Karpas-422 (cell line): ENCODE results near the gene SYNGR3. TPM values are rescaled to one million over a fixed set of nuclear protein-coding genes. Genes with fewer than 3 reads are reported as not detected.

ENCODE experiments used
- DNase-seq: peaks from one replicate; pipeline ENCODE4 v3.0.0-alpha.2; 2015
- H2AFZ ChIP-seq: fragments of 200-600 bp; sonication (generic); 2 replicates; pipeline ENCODE4 v1.6.1; 2014; ENCODE audit warnings: antibody characterized with exemption, low read length, mixed read lengths
- H3K27ac ChIP-seq: fragments of 200-600 bp; sonication (generic); 2 replicates; pipeline ENCODE4 v1.5.1; 2014; ENCODE audit warnings: mild to moderate bottlenecking, low read length, moderate library complexity
- H3K27me3 ChIP-seq: fragments of 200-600 bp; sonication (generic); 2 replicates; pipeline ENCODE4 v1.6.1; 2014; ENCODE audit warnings: low read length, mixed read lengths
- H3K36me3 ChIP-seq: fragments of 200-600 bp; sonication (generic); 2 replicates; pipeline ENCODE4 v1.6.1; 2014; ENCODE audit warnings: low read length, mixed read lengths; ENCODE audit not compliant: insufficient read depth
- H3K4me1 ChIP-seq: fragments of 200-600 bp; sonication (generic); 2 replicates; pipeline ENCODE4 v1.6.1; 2014; ENCODE audit warnings: mild to moderate bottlenecking, low read length, mixed read lengths
- H3K4me2 ChIP-seq: fragments of 200-600 bp; sonication (generic); 2 replicates; pipeline ENCODE4 v1.6.1; 2014; ENCODE audit warnings: low read length, low read depth, mild to moderate bottlenecking; ENCODE audit not compliant: poor library complexity, severe bottlenecking
- H3K4me3 ChIP-seq: fragments of 200-600 bp; sonication (generic); 2 replicates; pipeline ENCODE4 v1.5.1; 2014; ENCODE audit warnings: mild to moderate bottlenecking, antibody characterized with exemption, low read length, mixed read lengths
- H3K79me2 ChIP-seq: fragments of 200-600 bp; sonication (generic); 2 replicates; pipeline ENCODE4 v1.6.1; 2014; ENCODE audit warnings: mild to moderate bottlenecking, low read length, mixed read lengths
- H3K9ac ChIP-seq: fragments of 200-600 bp; sonication (generic); 2 replicates; pipeline ENCODE4 v1.6.0; 2014; ENCODE audit warnings: low read length
- H3K9me2 ChIP-seq: fragments of 200-600 bp; sonication (generic), shearing (Covaris generic); replicated peaks from 2 replicates; pipeline ENCODE4 v1.6.0; 2014; ENCODE audit warnings: mild to moderate bottlenecking, low read length, moderate library complexity; ENCODE audit not compliant: insufficient read depth
- H3K9me3 ChIP-seq: fragments of 300-700, 200-600 bp; sonication (generic); 2 replicates; pipeline ENCODE4 v1.6.1; 2014; ENCODE audit warnings: low read length, mixed read lengths
- H4K20me1 ChIP-seq: fragments of 200-600 bp; sonication (generic); 2 replicates; pipeline ENCODE4 v1.6.1; 2014; ENCODE audit warnings: mild to moderate bottlenecking, antibody characterized with exemption, low read length, low read depth; ENCODE audit not compliant: insufficient read depth
- total RNA-seq: library from RNA; depleted of rRNA; stranded (reverse); fragments of >200 nt; shearing (Covaris generic); gene quantifications from 2 replicates; pipeline ENCODE4 v1.2.3, GENCODE V29; 2014; ENCODE audit warnings: low replicate concordance

SYNGR3 gene
- total RNA-seq, 1 experiment from 2014 or later: 5.3 TPM

DNA sequence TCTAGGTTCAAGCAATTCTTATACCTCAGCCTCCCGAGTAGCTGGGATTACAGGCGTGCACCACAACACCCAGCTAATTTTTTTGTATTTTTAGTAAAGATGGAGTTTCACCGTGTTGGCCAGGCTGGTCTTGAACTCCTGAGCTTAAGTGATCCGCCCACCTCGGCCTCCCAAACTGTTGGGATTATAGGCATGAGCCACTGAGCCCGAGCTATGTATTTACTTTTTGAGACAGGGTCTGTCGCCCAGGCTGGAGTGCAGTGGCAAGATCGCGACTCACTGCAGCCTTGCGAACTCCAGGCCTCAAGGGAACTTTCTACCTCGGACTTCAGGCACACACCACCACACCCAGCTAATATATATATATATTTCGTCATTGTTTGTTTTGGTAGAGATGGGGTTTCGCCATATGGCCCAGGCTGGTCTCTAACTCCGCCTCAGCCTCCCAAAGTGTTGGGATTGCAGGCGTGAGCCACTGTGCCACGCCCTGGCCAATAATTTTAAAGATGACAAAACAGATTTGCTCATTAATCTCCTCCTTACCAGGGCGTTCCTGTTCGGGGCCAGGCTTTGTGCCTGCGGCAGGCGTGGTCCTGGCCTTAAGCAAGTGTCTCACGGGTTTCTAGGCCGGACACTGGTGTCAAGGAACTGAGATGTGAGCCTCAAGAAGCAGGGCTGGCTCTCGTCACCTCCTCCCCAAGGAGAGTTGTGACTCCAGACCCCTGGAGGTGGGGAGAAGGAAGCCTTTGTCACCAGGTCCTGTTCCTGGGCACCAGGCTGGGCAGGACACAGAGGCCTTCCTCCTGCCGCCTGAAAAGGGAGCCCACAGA lies 25.6 kb downstream of the SYNGR3 start:
- no peak overlapping the region for H3K9ac ChIP-seq
- H3K4me1 ChIP-seq: peaks cover 6% of the 10 kb centered on the region
- no peak overlapping the region for H3K4me2 ChIP-seq

DNA sequence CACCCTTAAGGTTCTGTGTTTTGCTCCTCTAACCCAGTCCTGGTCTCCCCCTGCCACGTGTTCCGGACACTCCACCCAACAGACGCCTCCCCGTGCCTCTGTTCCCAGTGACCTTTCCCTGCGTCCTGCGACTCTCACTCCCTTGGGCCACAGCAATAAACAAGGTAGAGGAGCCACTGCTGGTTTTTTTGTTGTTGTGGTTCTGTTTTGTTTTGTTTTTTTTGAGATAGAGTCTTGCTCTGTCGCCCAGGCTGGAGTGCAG lies 26.1 kb downstream of the SYNGR3 start:
- DNase-seq: no peak
- Histone ChIP-seq H3K9ac (no peak overlapping the region), H3K4me3 (no peak overlapping the region), H3K36me3 (no peaks in the 10 kb centered on the region), H2AFZ (no peak overlapping the region), H4K20me1 (no peaks in the 10 kb centered on the region), H3K9me2 (no peaks in the 10 kb centered on the region), H3K27ac (no peak overlapping the region), H3K4me1 (peaks cover under 1% of the 10 kb centered on the region), H3K27me3 (no peaks in the 10 kb centered on the region), H3K9me3 (no peaks in the 10 kb centered on the region), H3K79me2 (no peaks in the 10 kb centered on the region), H3K4me2 (no peak overlapping the region)

More for the DNA sequence above, 25.6 kb downstream of the SYNGR3 start:
- Histone ChIP-seq H3K79me2 (peaks cover 5% of the 10 kb centered on the region), H4K20me1 (no peaks in the 10 kb centered on the region), H3K27ac (no peak overlapping the region), H3K4me3 (no peak overlapping the region), H3K27me3 (no peaks in the 10 kb centered on the region), H3K9me2 (no peaks in the 10 kb centered on the region), H2AFZ (no peak overlapping the region), H3K9me3 (no peaks in the 10 kb centered on the region), H3K36me3 (no peaks in the 10 kb centered on the region)
- no peak for DNase-seq

DNA sequence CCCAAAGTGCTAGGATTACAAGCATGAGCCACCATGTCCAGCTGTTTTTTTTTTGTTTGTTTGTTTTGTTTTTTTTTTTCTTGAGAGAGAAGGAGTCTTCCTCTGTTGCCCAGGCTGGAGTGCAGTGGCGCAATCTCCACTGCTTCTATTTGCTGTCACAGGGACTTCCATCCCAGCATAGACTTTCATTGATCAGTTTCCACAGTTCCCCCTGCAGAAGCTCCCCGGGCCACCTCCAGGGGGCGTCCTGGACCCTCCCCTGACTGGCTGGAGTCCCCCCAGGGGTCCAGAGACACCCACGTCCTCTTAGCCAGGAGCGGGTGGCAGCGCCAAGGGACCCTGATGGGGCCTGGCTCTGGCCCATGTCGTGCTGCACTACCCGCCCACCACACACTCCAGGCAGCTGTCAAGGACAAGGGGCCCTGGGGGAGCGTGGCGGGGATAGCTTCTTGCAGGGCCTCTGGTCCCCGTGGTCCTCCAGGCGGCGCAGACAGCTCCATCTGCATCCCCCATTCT lies 26.7 kb downstream of the SYNGR3 start:
- Histone ChIP-seq H3K36me3 (no peaks in the 10 kb centered on the region), H4K20me1 (no peaks in the 10 kb centered on the region), H3K9me2 (no peaks in the 10 kb centered on the region), H3K79me2 (no peaks in the 10 kb centered on the region), H3K27me3 (no peaks in the 10 kb centered on the region), H2AFZ (no peak overlapping the region), H3K9me3 (no peaks in the 10 kb centered on the region), H3K4me1 (no peaks in the 10 kb centered on the region), H3K4me2 (no peak overlapping the region), H3K4me3 (no peak overlapping the region), H3K9ac (no peak overlapping the region), H3K27ac (no peak overlapping the region)
- DNase-seq: peak; percentile 63

DNA sequence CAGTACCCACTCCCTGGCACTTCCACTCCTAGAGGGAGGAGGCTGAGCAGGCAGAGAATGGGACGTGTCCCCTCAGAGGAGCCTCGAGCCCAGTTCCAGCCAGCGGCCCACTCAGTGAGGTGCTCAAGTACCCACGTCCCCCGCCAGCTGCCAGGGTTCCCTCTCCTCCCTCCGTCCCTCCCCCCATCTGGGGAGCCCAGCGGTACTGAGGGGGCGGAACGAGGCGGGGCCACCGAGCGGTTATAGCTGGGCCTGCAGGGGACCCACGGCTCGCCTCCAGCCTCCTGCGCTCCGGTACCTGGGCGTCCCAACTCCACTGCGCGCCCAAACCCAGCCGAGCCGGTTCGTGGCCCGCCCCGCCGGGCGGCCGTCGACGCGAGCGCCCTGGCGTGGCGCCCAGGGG lies 29.7 kb downstream of the SYNGR3 start, which contains the start of gene NPW:
Gene NPW, plus strand, starts transcription at position 268 of the 403 bp plus-strand sequence.
- H3K9me3 ChIP-seq: no peaks in the 10 kb centered on the region
- H2AFZ ChIP-seq: no peak within 1 kb of the TSS
- H3K79me2 ChIP-seq: no peaks in the 10 kb centered on the region
- peaks cover 7% of the 10 kb centered on the region for H3K4me1 ChIP-seq
- H3K36me3 ChIP-seq: no peaks in the 10 kb centered on the region
- DNase-seq: peak; percentile 65
- H3K4me3 ChIP-seq: no peak within 1 kb of the TSS
- H4K20me1 ChIP-seq: no peaks in the 10 kb centered on the region
- no peak within 1 kb of the TSS for H3K27ac ChIP-seq
- no peaks in the 10 kb centered on the region for H3K9me2 ChIP-seq
- H3K27me3 ChIP-seq: no peaks in the 10 kb centered on the region
- no peak within 1 kb of the TSS for H3K9ac ChIP-seq
- H3K4me2 ChIP-seq: no peak within 1 kb of the TSS

DNA sequence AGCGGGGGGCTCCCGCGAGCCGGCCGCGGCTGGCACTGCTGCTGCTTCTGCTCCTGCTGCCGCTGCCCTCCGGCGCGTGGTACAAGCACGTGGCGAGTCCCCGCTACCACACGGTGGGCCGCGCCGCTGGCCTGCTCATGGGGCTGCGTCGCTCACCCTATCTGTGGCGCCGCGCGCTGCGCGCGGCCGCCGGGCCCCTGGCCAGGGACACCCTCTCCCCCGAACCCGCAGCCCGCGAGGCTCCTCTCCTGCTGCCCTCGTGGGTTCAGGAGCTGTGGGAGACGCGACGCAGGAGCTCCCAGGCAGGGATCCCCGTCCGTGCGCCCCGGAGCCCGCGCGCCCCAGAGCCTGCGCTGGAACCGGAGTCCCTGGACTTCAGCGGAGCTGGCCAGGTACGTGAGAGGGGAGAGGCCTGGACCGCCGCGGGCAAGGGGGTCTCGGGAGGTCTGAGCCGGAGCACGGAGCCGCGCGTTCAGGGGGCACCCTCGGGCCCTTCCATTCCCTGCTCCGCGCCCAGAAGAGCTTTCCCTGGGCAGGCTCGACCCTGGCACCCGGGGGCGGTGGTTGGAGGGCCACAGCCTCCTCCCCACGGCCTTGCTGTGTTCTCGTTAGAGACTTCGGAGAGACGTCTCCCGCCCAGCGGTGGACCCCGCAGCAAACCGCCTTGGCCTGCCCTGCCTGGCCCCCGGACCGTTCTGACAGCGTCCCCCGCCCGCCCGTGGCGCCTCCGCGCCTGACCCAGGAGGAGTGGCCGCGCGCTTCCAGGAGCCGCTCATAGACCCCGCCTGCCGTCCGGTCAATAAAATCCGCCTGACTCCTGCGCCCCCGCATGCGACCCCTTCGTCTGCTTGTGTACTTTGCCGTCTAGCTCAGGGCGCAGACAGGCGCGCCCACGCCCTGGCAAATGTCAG lies 30.4 kb downstream of the SYNGR3 start:
- H3K36me3 ChIP-seq: no peaks in the 10 kb centered on the region
- no peak overlapping the region for H3K4me2 ChIP-seq
- H3K27me3 ChIP-seq: no peaks in the 10 kb centered on the region
- no peak overlapping the region for H3K27ac ChIP-seq
- no peaks in the 10 kb centered on the region for H3K9me2 ChIP-seq
- H4K20me1 ChIP-seq: no peaks in the 10 kb centered on the region
- H2AFZ ChIP-seq: no peak overlapping the region
- H3K4me3 ChIP-seq: no peak overlapping the region
- no peak for DNase-seq
- no peak overlapping the region for H3K9ac ChIP-seq
- peaks cover 7% of the 10 kb centered on the region for H3K4me1 ChIP-seq
- H3K79me2 ChIP-seq: no peaks in the 10 kb centered on the region
- no peaks in the 10 kb centered on the region for H3K9me3 ChIP-seq

DNA sequence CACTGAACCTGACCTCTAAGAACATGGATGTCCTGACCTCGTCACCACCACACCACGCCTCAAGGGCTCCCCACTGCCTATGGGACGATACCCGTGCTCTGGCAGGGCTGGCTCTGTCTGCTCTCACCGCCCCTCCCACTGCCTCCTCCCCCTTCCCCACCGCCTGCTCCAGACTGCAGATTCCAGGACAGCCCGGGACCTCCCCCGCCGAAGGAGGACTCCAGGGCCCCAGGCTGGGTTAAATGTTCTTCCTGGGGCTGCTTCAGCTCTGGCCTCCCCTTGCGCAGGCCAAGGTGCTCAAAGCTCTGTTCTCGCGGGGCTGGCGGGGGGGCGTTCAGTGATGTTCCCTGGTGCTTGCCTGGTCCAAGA lies 32.9 kb downstream of the SYNGR3 start:
- H3K4me2 ChIP-seq: peak overlapping the region; percentile 58
- no peaks in the 10 kb centered on the region for H3K9me3 ChIP-seq
- H3K27ac ChIP-seq: no peak overlapping the region
- peak overlapping the region; percentile 51; the same call in 1 of the 2 replicates for H3K4me3 ChIP-seq
- no peak for DNase-seq
- H3K9me2 ChIP-seq: no peaks in the 10 kb centered on the region
- H2AFZ ChIP-seq: peak overlapping the region; percentile 69; the same call in 1 of the 2 replicates
- H3K79me2 ChIP-seq: no peaks in the 10 kb centered on the region
- H3K4me1 ChIP-seq: peaks cover 7% of the 10 kb centered on the region
- no peaks in the 10 kb centered on the region for H3K27me3 ChIP-seq
- H3K36me3 ChIP-seq: no peaks in the 10 kb centered on the region
- no peaks in the 10 kb centered on the region for H4K20me1 ChIP-seq
- H3K9ac ChIP-seq: peak overlapping the region; percentile 52

DNA sequence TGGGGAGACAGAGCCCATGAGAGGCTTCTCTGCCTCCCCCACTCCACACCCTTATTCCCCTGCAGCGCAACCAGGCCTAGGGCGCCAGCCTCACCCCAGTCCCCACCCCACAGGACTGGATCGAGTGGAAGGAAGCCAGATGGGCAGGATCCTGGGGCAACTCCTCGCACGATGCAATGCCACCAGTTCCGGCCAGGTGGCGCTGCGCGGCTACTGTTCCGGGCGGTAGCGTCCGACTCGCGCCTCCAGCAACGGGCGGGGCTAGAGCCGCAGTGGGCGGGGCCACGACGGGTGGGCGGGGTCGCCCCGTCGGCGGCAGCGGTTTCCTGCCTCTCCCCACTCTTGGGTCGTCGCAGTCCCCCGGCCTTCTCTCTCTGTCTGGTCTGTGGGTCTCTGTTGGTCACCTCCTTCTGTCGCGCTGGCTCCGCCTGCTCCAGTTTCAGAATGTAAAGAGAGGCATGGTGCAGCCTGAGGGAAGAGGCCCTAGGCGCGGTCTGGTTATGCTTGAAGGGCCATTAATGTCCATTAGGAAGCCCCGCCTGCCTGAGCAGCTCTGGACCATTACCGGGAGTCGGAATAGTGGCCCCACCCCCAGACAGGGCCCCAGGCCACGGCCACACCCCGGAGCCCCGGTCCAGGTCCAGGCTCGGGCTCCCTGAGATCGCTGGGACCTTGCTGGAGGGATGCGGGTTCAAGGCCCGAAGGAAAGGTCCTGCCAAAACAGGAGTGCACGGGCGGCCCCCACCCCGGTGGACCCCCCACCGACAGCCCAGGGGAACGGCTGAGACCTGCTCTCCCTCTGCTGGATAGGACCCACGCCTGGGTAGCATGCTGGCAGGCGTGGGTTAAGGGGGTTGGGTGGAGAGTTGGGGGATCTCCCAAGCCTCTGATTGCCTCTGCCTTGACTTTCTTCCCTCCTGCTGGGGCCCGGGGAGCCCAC lies 33.6 kb downstream of the SYNGR3 start:
- H3K4me3 ChIP-seq: peak overlapping the region; percentile 51; the same call in 1 of the 2 replicates

More for the DNA sequence above, 33.6 kb downstream of the SYNGR3 start:
- Histone ChIP-seq H3K4me1 (peaks cover 7% of the 10 kb centered on the region), H3K9ac (peak overlapping the region; percentile 52), H3K9me2 (no peaks in the 10 kb centered on the region), H3K27me3 (no peaks in the 10 kb centered on the region), H3K36me3 (no peaks in the 10 kb centered on the region), H3K79me2 (no peaks in the 10 kb centered on the region), H4K20me1 (no peaks in the 10 kb centered on the region), H2AFZ (peak overlapping the region; percentile 69; the same call in 1 of the 2 replicates), H3K9me3 (no peaks in the 10 kb centered on the region), H3K4me2 (peak overlapping the region; percentile 58), H3K27ac (no peak overlapping the region)
- peak; percentile 96 for DNase-seq
